AG04450 (cell line): ENCODE results near the gene RASSF3. TPM values are rescaled to one million over a fixed set of nuclear protein-coding genes. Genes with fewer than 3 reads are reported as not detected.

ENCODE experiments used
- CTCF ChIA-PET: fragments of 300-600, 350-600 bp; formaldehyde crosslinking; extraction: SDS; loops from one replicate; lab custom pipeline; 2022; ENCODE audit warnings: antibody characterized with exemption, inconsistent platforms; lab: Charles Lee
- POLR2A ChIA-PET: fragments of 350-600 bp; formaldehyde crosslinking; extraction: SDS; loops from one replicate; lab custom pipeline; 2021; ENCODE audit warnings: antibody characterized with exemption, inconsistent platforms; lab: Yijun Ruan, JAX
- DNase-seq: peaks from one replicate; pipeline ENCODE4 v3.0.0-alpha.2; 2011; ENCODE audit warnings: low read depth, low spot score
- H3K27ac ChIP-seq: one replicate; pipeline ENCODE4 v1.5.1; 2012; ENCODE audit warnings: low read depth, low read length, control low read depth
- H3K27me3 ChIP-seq: one replicate; pipeline ENCODE4 v1.6.0; 2012; ENCODE audit warnings: low read length; ENCODE audit not compliant: control insufficient read depth, insufficient read depth
- H3K4me3 ChIP-seq: 2 replicates; pipeline ENCODE4 v1.5.1; 2011; ENCODE audit warnings: mild to moderate bottlenecking, low read depth, low read length, control low read depth
- H3K9me3 ChIP-seq: 2 replicates; pipeline ENCODE4 v1.5.1; 2012; ENCODE audit warnings: low read length; ENCODE audit not compliant: control insufficient read depth, insufficient read depth
- CTCF ChIP-seq: IDR thresholded peaks from 2 replicates; pipeline ENCODE4 v1.5.1; 2011; ENCODE audit warnings: low read depth, low read length, control low read depth, inconsistent platforms
- polyA plus RNA-seq: library from polyadenylated mRNA; depleted of rRNA; stranded (reverse); fragments of >200 nt; gene quantifications from 2 replicates; pipeline ENCODE4 v1.2.3, GENCODE V29; 2011

The RASSF3 gene
- polyA plus RNA-seq, 1 experiment = 46.7 TPM

DNA sequence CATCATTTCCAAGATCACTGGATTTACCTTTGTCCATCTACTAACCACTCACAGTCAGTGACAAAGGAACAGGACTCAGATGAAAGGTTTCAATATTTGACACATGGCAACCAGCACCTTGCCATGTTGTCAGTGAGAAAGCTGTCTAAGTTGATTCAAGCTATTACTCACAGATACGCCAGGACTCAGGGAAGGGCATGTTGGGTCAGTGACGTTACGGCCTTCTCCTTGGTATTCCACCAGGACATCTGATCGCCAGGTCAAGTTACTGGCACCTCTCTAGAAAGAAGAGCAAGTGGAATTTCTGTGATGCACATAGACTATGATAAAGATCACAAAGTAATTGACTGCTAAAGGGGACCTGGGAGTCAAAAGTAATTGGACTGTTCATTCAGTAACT, 112.5 kb downstream of the RASSF3 start:
- H3K9me3 ChIP-seq = no peaks in the 10 kb centered on the region
- CTCF ChIA-PET = interaction anchor here (0.7 to 1.6 kb wide), 2 partner anchors 25 to 173 kb away, joined by 3 to 8 read pairs; no protein-coding TSS in a partner anchor
- no peak overlapping the region for H3K4me3 ChIP-seq
- no peak for TF ChIP-seq CTCF
- POLR2A ChIA-PET = no interaction called here
- H3K27me3 ChIP-seq = no peaks in the 10 kb centered on the region
- no peak overlapping the region for H3K27ac ChIP-seq
- no peak for DNase-seq

DNA sequence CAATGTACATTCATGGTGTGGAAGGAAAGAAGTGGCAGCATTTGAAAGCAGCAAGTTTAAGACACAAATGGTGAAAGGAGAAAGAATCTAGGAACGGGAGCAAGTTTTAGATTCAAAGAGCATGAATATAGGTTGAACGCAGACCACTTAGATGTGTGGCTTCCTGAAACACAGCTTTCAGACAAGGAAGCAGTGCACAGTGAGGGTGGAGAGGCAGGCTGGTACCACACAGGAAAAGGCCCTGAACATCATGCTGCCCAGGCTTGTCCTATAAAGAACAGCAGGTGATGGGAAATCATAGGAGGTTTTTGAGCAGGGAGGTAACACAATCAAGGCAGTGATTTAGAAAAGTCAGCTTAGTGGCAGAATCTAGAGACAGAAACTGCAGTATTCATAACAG, 113.3 kb downstream of the RASSF3 start:
- CTCF ChIA-PET = interaction anchor here (0.7 to 1.6 kb wide), 2 partner anchors 25 to 174 kb away, joined by 3 to 8 read pairs; no protein-coding TSS in a partner anchor
- no peaks in the 10 kb centered on the region for H3K27me3 ChIP-seq
- POLR2A ChIA-PET = no interaction called here
- TF ChIP-seq CTCF = no peak
- H3K27ac ChIP-seq = no peak overlapping the region
- DNase-seq = no peak
- no peak overlapping the region for H3K4me3 ChIP-seq
- H3K9me3 ChIP-seq = no peaks in the 10 kb centered on the region

DNA sequence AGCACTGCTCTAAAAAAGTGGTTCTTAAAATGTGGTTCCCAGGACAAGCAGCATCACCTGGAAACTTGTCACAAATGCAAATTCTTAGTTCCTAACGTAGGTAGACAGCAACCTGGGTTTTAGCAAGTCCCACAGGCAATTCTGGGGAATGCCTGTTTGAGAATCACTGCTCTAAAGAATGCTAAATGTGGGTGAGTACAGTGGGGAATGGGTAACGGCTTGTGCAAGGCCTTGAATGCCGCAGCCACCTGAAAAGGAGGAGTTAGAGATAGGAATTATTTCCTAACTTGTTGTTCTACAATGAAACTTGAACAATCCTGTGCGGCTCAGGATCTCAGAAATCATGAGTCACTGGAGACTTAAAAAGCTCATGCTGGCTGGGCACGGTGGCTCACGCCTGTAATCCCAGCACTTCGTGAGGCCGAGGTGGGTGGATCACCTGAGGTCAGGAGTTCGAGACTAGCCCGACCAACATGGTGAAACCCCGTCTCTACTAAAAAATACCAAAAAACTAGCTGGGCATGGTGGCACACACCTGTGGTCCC, 114.0 kb downstream of the RASSF3 start:
- CTCF ChIA-PET = interaction anchor here (1.0 kb wide), 1 partner anchor 171 kb away, joined by 3 read pairs; no protein-coding TSS in a partner anchor
- no peak for TF ChIP-seq CTCF
- Histone ChIP-seq H3K27me3 (no peaks in the 10 kb centered on the region), H3K9me3 (no peaks in the 10 kb centered on the region), H3K27ac (no peak overlapping the region), H3K4me3 (no peak overlapping the region)
- POLR2A ChIA-PET = no interaction called here
- DNase-seq = no peak

DNA sequence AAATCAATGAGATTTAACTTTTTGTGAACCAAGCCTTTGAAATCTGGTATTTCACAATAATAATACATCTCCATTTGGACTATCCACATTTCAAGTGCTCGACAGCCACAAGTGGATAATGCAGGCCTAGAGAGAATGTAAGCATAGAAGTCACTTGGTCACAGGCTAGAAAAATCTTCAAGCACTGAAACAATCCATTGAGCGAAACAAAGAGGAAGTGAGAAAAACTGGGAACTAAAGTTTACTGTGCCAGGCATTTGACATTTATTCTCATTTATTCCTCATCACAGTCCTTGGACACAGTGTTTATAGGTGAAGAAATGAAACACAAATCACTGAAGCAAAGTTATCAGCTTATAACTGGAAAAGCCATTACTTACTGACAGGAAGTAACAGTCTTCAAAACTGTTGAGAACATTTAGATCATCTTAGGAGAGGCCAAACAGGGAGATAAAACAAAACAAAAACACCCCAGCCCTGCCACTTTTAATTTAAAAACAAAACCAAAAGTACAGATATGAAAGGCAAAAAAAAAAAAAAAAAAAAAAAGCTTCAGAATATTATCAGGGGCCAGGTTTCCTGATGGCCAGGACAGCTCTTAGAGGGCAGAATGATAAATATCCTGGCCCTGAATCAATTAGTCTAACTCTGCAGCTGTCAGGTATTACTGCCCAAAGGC, 119.8 kb downstream of the RASSF3 start:
- POLR2A ChIA-PET = no interaction called here
- Histone ChIP-seq H3K27me3 (no peaks in the 10 kb centered on the region), H3K9me3 (no peaks in the 10 kb centered on the region), H3K4me3 (no peak overlapping the region), H3K27ac (no peak overlapping the region)
- TF ChIP-seq CTCF = no peak
- no peak for DNase-seq
- CTCF ChIA-PET = no interaction called here

GRCh38 chr12:64730588-64730969, 120.3 kb downstream of the RASSF3 start:
- ChIA-PET POLR2A (no interaction called here), CTCF (no interaction called here)

More at GRCh38 chr12:64730588-64730969, 120.3 kb downstream of the RASSF3 start:
- Histone ChIP-seq H3K27ac (no peak overlapping the region), H3K4me3 (no peak overlapping the region), H3K9me3 (no peaks in the 10 kb centered on the region), H3K27me3 (no peaks in the 10 kb centered on the region)
- no peak for TF ChIP-seq CTCF
- DNase-seq = no peak
